HUDEP-2 (cell line): ENCODE data around the gene FBXL7.

Experiments
- DNase-seq, 76 experiments: peaks; one replicate each; lab custom pipeline; 2025; ENCODE audit not compliant: unreplicated experiment in 76 of 76; lab: John Stamatoyannopoulos, UW

Gene FBXL7

DNA sequence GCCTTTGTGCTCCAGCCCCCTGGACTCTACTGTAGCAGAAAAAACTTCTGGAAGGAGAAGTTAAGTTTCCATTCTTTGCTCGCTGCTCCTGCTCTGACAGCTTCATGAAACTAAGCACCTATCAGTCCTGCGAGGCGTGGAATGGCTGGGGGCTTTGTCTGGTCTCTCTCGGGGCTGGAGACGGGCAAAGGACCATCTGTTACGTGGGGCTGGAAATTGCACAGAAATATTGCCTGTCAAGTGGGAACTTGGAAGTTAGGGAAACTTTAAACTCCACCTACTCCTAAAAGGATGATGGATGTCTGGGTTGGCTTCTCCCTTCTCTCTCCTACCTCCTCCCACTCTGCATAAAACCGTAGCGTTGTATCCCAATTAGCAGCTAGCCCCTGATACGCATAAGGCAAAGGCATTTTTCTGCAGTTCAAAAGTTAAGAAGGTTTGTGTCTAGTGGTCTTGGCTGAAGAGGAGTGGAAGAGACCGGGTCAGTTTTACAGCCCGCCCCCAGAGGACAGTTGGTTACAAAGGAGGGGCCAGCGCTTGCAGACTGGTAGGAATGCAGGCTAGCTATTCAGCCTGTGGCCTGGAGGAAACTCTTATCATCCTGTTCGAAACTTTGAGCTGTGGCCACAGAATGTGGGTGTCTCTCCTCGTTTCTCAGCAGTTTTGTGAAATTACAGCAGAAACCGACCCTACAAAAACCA is 1.3 kb downstream of the FBXL7 start:
- no peak for DNase-seq

DNA sequence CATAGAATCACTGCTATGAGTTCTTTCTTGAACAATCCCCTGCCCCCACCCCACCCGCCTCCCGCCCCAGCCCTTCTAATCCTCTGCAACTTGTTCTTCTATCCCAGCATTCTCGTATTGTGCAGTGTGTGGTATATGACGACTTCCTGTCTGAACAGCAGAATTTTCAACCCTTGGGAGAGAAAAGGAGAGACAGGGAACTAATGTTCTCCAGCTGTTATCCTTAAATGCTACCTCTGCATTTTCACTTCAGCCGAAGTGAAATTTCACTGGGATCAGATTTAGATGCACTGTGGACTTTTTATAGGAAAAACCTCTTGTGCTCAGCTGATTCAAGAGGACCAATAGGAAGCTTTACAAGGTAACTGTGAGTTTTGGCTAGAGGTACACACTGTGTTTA is 2.2 kb downstream of the FBXL7 start:
- no peak for DNase-seq

- DNase-seq, result no peak
Observed at GRCh38 chr5:15506146-15506545, 6.2 kb downstream of the FBXL7 start.

GRCh38 chr5:15506897-15507296 is 6.9 kb downstream of the FBXL7 start:
- DNase-seq, result no peak

- no peak for DNase-seq
Observed at GRCh38 chr5:15510092-15510491, 10.1 kb downstream of the FBXL7 start.

GRCh38 chr5:15510831-15511230 is 10.9 kb downstream of the FBXL7 start:
- DNase-seq, result no peak

- no peak for DNase-seq
Observed at GRCh38 chr5:15513431-15513830, 13.5 kb downstream of the FBXL7 start.

DNA sequence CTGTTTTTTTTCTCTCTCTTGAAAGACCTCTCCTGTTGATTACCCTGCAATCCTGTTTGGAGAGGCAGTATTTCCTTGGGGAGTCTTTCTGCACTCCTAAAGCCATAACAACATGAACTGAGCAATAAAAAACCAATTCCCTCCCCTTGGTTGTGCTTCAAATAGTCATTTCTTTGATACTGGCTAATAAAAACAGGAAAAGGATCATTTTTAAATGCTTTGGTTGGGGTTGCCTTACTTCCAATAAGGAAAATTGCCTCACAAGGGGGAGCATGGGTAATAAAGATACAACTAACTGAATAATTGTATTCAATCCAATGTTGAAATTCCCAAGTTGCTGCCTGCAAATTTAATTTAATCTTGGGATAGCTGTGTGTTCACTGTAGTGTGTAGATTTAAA is 13.9 kb downstream of the FBXL7 start:
- DNase-seq, result no peak

DNA sequence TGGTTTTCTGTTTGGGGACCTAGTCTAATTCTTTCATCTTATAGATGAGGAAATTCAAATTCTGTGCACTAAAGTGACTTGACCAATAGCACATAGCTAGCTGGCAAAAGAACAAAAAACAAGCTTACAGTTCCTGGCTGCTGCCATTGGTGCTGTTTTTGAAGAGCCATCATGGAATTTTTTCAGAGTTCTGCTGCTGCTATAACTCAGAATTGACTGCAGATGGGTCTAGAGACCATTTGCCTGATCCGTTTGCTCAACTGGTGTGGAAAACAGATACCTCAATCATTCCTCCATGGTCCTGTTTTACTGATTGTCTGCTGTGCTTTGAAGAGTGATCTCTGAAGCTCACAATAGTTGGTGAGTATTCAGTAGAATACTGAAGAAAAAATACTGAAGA is 15.2 kb downstream of the FBXL7 start:
- no peak for DNase-seq

GRCh38 chr5:15516486-15516885 is 16.5 kb downstream of the FBXL7 start:
- no peak for DNase-seq

DNA sequence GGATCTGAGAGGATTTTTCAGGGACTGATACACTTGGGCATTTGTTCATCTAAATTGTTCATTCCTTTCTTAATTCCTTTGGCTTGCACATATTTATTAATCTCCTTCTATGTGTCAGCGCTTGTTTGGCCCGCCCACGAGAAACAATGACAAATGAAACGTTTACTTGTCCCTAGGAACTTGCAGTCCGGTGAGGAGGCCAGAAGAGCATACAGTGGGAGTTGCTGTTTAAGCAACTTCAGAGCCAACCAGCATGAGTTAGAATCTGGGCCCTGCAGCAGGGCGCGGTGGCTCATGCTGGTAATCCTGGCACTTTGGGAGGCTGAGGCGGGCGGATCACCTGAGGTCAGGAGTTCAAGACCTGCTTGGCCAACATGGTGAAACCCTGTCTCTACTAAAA is 18.8 kb downstream of the FBXL7 start:
- no peak for DNase-seq

DNA sequence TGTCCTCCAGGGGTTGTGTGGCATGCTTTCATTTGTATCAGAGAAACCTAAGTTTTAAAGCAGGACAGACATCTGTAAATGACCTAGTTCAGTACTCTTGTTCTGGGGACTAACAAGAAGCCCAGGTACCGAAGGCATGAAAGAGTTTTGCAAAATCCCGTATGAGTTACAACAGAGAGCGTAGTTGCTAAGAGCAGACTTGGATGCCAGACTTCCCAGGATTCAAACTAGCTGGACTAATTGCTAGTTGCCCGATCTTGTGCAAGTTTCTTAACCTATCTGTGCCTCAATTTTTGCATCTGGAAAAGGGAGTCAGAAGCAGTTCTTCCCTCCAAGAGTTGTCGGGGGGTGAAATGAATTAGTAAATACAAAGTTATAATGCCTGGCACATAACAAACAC is 20.9 kb downstream of the FBXL7 start:
- no peak for DNase-seq

DNA sequence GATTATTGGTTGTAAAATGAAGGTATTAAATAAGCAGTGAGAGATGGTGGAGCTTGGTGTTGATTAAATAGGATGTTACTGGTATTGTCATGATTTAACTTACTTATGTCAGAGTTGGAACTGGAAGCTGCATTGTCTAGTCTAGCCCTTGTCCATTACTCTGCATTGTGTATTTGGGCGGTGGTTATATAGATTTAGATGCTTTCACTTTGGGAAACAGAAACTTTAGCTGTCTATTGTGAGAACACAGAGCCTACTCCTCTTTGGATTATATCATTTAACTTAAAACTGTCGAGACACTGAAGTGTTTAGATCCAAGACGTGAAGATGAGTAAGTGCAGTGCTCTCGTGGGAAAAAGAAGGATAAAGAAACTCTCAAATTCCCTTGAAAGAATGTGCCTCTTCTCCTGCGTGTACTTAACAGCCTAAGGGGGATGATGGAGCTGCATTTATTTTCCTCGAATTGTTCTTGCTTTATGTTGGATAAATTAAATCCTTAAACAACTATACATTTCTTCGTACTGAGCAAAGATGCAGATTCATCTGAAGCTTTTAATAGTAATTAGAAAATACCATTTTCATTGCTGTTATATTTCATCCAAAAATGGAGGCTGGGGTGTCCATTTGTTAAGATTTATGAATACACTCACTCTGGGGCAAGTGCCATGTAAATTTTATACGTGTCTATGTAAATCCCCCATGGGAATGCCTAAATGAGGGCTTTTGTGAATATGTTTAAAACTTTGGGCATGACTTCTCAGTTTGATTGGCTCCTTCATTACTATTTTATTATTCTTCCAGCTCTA is 21.6 kb downstream of the FBXL7 start:
- DNase-seq, result no peak

- no peak for DNase-seq
Observed at GRCh38 chr5:15522187-15522520, 22.2 kb downstream of the FBXL7 start.

- no peak for DNase-seq
Observed at GRCh38 chr5:15524712-15525111, 24.7 kb downstream of the FBXL7 start.

DNA sequence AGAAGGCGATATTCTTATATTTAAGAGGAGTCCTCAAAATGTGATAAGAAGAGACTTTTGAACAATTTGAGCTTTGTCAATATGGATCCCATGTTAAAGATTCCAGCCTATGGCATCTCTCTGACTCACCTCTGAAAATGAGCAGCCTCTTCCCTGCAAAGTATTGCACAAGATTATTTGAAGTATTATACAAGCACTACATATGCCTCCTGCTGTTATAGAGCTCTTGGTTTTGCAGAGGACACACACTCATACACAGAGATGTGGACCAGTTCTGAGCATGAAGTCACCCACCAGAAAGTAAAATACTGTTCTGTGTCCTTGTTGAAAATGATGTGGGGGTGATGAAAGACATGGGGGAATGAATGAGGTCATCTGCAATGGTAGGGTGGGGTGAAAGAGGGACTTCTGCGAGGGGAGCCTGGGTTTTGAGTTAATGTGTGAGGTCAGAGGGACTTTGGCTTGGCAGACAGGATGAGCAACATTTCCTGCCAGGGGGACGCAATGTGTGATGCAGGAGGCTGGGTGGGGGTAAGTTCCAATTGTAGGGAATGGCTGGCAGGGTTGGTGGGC is 25.8 kb downstream of the FBXL7 start:
- DNase-seq, result no peak

- DNase-seq, result no peak
Observed at GRCh38 chr5:15526413-15526812, 26.4 kb downstream of the FBXL7 start.

DNA sequence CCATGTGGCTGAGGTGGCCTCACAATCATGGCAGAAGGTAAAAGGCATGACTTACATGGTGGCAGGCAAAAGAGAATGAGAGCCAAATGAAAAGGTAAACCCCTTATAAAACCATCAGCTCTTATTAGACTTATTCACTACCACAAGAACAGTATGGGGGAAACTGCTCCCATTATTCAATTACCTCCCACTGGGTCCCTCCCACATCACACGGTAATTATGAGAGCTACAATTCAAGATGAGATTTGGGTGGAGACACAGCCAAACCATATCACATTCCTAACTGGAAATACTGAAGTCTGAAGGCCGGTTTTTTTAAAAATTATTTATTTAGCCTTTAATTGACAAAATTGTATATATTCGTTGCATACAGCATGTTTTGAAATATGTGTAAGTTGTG is 28.5 kb downstream of the FBXL7 start:
- no peak for DNase-seq

- no peak for DNase-seq
Observed at GRCh38 chr5:15529013-15529412, 29.0 kb downstream of the FBXL7 start.

DNA sequence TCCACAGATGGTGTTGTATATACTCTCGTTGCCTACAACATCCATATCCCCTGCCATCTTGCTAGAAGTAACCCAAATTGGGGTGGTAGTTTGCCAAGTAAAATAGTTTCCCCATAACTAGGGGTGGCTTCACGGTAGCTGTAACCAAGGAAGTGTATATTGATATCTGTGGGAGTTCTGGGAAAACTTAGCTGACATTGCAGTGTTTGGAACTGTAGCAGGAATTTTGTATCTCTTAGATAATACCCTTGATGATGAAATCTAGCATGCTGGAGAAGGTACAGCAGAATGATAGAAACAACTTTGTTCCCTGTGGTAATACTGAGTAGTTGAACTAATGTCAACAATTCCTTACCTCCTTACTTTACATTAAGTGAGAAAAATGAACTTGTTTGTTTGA is 29.8 kb downstream of the FBXL7 start:
- DNase-seq, result no peak

- DNase-seq, result no peak
Observed at GRCh38 chr5:15533129-15533893, 33.3 kb downstream of the FBXL7 start.
